GM10248 (cell line): ENCODE data around the gene DCAF17.
"Not testable (repeated sequence)": the region's sequence is repeated elsewhere in the genome, so short reads cannot be mapped to it uniquely, and the experiment has no call there.

ENCODE experiments used
- CTCF ChIA-PET: fragments of 300-600 bp; sonication (Branson Sonifier 250); formaldehyde crosslinking; extraction: SDS; loops from one replicate; lab custom pipeline; 2021; ENCODE audit warnings: antibody characterized with exemption; lab: Yijun Ruan, JAX
- POLR2A ChIA-PET: fragments of 350-650 bp; sonication (Branson Sonifier 250); formaldehyde crosslinking; extraction: SDS; loops from one replicate; lab custom pipeline; 2020; ENCODE audit warnings: antibody characterized with exemption; lab: Yijun Ruan, JAX
- DNase-seq: peaks from one replicate; pipeline ENCODE4 v3.0.0; 2012; ENCODE audit errors: extremely low spot score
- TF ChIP-seq, protein P1 (sequence below): IDR thresholded peaks from 2 replicates; pipeline ENCODE4 v1.5.1; 2012; ENCODE audit warnings: mild to moderate bottlenecking, low read depth; ENCODE audit errors: extremely low read depth, missing control alignments, control extremely low read depth

DCAF17 gene

DNA sequence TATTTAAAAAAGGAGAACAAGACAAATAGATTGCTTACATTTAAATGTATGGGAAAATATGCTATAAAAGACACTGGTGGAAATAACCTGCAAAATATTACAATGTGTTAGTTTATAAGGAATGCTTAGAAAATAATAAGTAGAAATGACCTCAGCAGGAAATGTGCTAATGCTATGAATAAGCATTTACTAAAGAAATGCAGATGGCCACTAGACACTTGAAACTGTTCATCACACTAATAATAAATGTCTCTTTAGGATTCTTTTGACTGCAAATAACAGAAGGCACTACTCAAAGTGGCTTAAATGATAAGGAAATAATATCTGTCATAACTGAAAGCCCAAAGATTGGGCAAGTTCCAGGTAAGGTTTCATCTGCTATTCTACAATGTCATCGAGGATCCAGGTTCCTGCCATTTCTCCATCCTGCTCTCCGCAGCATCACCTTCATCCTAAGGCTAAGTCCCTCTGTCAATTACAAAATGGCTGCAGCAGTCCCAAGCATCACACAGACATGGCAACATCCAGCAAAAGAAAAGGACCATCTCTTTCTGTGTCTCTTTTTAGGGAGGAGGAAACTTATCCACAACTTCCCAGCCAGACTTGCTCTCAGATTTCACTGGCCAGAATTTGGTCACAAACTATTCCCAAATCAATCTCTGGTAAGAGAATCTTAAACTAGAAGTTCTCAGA is 22.1 kb upstream of the DCAF17 start:
- DNase-seq = no peak
- ChIA-PET CTCF (interaction anchor here (2.7 kb wide), 1 partner anchor 12 kb away, joined by 7 read pairs; no protein-coding TSS in a partner anchor), POLR2A (no interaction called here)
- TF ChIP-seq, protein P1, sequence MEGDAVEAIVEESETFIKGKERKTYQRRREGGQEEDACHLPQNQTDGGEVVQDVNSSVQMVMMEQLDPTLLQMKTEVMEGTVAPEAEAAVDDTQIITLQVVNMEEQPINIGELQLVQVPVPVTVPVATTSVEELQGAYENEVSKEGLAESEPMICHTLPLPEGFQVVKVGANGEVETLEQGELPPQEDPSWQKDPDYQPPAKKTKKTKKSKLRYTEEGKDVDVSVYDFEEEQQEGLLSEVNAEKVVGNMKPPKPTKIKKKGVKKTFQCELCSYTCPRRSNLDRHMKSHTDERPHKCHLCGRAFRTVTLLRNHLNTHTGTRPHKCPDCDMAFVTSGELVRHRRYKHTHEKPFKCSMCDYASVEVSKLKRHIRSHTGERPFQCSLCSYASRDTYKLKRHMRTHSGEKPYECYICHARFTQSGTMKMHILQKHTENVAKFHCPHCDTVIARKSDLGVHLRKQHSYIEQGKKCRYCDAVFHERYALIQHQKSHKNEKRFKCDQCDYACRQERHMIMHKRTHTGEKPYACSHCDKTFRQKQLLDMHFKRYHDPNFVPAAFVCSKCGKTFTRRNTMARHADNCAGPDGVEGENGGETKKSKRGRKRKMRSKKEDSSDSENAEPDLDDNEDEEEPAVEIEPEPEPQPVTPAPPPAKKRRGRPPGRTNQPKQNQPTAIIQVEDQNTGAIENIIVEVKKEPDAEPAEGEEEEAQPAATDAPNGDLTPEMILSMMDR = no peak

DNA sequence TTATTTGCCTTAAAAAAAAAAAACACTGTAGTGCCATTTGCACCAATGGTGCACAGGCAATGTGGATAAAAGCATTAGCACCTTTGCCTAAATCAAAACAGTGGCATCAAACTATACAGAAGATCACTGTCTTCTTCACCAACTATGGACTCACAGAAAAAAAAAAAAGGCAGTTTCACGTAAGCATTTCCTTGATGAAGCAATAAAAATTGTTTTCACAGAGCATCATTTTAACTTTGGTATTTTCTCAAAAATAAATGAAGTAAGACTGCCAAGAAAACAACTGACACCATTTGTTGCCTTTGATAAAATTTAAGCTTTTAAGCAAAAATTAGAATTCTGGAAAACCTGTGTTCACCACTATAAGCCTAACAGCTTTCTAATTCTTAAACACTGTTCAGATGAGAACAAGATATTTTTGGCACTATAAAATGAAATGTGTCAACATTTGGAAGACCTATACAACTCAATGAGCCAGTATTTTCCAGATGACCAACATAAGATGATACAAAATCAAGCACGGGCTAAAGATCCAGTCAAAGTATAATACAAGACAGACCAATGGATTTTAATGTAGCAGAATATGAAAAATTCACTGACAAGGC is 21.4 kb upstream of the DCAF17 start:
- POLR2A ChIA-PET = no interaction called here
- no peak for DNase-seq
- TF ChIP-seq, protein P1 = no peak
- CTCF ChIA-PET = interaction anchor here (1.1 kb wide), 1 partner anchor 19 kb away, joined by 3 read pairs; no protein-coding TSS in a partner anchor

DNA sequence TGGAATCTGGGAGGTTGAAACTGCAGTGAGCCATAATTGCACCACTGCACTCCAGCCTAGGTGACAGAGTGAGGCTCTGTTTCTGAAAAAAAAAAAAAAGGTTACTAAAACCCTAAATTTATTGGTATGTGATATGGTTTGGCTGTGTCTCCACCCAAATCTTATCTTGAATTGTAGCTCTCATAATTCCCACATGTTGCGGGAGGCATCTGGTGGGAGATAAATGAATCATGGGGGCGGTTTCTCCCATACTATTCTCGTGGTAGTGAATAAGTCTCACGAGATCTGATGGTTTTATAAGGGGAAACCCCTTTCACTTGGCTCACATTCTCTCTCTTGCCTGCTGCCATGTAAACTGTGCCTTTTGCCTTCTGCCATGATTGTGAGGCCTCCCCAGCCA is 19.4 kb upstream of the DCAF17 start:
- POLR2A ChIA-PET = interaction anchor here (0.6 to 1.0 kb wide), 2 partner anchors 9 to 90 kb away, joined by 3 read pairs; no protein-coding TSS in a partner anchor

DNA sequence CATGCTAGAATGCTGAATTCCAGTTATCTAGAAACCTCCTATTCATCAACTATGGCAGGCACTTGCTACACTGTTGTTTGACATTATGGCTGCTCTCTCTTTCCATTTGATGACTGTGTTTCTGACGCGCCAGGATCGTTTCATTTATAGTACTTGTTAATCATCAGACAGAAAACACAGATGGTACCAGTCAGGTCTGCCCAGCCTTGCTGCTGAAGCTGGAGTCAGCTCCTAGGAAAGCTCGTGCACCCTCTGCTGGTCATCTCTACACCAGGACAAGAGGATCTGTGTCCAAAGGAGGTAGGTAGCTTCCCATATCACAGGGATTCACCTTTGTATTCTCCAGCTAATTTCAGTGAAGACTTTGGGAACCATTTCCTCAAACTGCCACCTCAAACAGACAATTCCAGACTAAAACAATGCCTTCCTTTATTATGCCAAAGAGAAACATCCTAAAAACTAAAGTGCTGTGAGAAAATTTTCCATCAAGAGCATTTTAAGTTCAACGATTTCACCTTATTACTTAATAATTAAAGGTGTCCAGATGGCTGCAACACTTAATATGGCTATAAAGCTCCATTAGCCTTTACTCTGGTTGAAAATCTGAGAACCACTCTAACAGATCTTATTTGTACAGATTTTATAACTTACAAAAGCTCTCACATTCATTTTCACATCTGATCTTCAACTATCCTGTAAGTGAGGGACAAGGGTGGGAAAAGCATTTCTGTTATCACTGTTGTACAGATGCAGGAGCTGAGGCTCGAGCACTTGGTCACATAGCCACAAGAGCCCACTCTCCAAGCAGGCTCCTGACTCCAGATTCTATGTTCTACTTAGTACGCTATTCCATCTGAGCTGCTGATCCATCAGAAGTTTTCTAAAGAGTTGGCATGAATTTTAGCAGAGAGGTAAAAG is 17.8 kb upstream of the DCAF17 start:
- TF ChIP-seq, protein P1 = peak; percentile 80
- ChIA-PET POLR2A (interaction anchor here (0.5 to 1.4 kb wide), 12 partner anchors 9 to 506 kb away, joined by 3 to 6 read pairs (median 4); partner anchors contain the start of genes DCAF17, HAT1, METTL8 and TLK1), CTCF (interaction anchor here (0.6 to 7.7 kb wide), 53 partner anchors 9 to 487 kb away, joined by 3 to 73 read pairs (median 4); partner anchors contain the start of genes DCAF17, GORASP2 and METTL8)
- DNase-seq = peak; percentile 74

More for the DNA sequence above, 19.4 kb upstream of the DCAF17 start:
- CTCF ChIA-PET = interaction anchor here (0.9 to 1.6 kb wide), 4 partner anchors 15 to 89 kb away, joined by 3 to 4 read pairs (median 3); no protein-coding TSS in a partner anchor
- not testable (repeated sequence) for DNase-seq

DNA sequence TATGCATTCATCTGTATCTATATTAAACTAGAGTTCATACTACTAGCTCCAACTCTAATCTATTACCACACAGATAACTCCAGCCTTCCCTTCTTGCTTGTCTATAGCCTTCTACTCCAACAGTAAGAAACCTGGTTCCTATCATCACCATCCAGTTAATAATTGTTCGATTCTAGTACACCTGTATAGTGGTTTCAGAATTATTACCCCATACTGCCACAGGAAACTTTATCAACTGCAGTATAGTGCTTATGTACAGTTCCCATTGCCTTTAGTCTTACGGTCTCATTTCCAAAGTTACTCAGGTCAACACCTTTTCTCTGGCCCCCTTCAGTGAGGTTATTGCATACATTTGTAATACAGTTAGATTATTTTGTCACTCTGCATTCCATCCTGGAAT is 14.7 kb upstream of the DCAF17 start:
- no peak for DNase-seq
- TF ChIP-seq, protein P1 = no peak
- ChIA-PET CTCF (interaction anchor here (1.1 to 7.7 kb wide), 2 partner anchors 12 to 40 kb away, joined by 3 to 73 read pairs; partner anchors contain the start of genes DCAF17 and METTL8), POLR2A (interaction anchor here (1.8 kb wide), 1 partner anchor 14 kb away, joined by 6 read pairs; the partner anchor contains the start of genes DCAF17 and METTL8)

DNA sequence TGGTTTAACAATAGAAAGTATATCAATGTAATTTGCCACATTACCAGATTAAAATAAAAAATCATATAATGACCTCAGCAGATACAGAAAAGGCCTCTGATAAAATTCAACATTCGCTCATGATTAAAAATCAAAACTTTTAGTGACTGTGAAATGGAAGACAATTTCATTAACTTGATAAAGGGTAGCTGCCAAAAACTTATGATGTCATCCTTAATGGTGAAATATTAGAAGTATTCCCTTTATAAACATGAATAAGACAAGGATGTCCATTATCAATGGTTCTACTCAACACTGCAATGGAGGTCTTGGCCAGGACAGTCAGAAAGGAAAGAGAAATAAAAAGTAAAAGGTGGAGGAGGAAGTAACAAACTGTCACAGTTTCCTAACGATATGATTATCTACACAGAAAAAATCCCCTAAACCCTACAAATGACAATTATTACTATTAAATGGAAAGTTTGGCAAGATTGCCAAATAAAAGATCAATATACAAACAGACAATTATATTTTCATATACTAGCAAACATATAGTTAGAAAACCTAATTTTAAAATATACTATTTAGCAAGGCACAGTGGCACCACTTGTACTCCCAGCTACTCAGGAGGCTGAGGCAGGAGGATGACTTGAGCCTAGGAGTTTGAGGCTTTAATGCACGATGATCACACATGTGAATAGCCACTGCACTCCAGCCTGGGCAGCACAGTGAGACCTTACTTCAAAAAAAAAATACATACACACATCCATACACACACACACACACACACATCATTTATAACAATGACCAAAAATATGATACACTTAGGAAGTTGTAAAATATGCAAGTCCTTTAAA is 13.1 kb upstream of the DCAF17 start:
- CTCF ChIA-PET = interaction anchor here (1.1 to 7.7 kb wide), 3 partner anchors 10 to 334 kb away, joined by 3 to 73 read pairs (median 3); partner anchors contain the start of genes DCAF17 and METTL8
- POLR2A ChIA-PET = no interaction called here
- TF ChIP-seq, protein P1 = no peak
- DNase-seq = peak; percentile 24

DNA sequence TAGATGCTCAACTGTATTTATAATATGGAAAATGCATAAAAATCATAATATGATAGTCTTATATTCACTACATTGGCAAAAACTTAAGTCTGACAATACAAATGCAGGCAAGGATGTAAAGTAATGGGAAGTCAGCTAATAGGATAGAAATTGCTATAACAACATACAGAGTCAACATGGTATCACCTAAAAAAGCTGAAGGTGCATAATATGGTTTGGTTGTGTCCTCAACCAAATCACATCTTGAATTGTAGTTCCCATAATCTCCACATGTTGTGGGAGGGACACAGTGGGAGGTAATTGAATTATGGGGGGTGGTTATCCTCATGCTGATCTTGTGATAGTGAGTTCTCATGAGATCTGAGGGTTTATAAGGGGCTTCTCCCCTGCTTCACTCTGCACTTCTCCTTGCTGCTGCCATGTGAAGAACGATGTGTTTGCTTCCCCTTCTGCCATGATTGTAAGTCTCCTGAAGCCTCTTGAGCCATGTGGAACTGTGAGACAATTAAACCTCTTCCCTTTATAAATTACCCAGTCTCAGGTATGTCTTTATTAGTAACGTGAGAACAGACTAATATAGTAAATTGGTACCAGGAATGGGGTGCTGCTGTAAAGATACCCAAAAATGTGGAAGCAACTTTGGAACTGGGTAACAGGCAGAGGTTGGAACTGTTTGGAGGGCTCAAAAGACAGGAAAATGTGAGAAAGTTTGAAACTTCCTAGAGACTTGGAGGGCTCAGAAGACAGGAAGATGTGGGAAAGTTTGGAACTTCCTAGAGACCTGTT is 11.1 kb upstream of the DCAF17 start:
- CTCF ChIA-PET = interaction anchor here (7.7 kb wide), 1 partner anchor 8 kb away, joined by 73 read pairs; the partner anchor contains the start of genes DCAF17 and METTL8
- POLR2A ChIA-PET, DNase-seq: not testable (repeated sequence)
